ENCODE data around the gene CUX1.

The CUX1 gene

GRCh38 chr7:101779267-101779666 is 38.2 kb upstream of the CUX1 start:
- no peak for DNase-seq (ENCODE audit: low read depth)
- no peak for TF ChIP-seq CTCF (IDR thresholded peaks at IDR 0.05; ENCODE audit: control insufficient read depth, extremely low read depth, insufficient read depth)
- no peak overlapping the region for H3K4me3 ChIP-seq (ENCODE audit: low read depth, low read length)

GRCh38 chr7:101780281-101780680 is 37.1 kb upstream of the CUX1 start:
- no peak for DNase-seq (ENCODE audit: low read depth)
- no peak overlapping the region for H3K4me3 ChIP-seq (ENCODE audit: low read depth, low read length)
- no peak for TF ChIP-seq CTCF (IDR thresholded peaks at IDR 0.05; ENCODE audit: control insufficient read depth, extremely low read depth, insufficient read depth)

- no peak for DNase-seq (ENCODE audit: low read depth)
- no peak for TF ChIP-seq CTCF (IDR thresholded peaks at IDR 0.05; ENCODE audit: control insufficient read depth, extremely low read depth, insufficient read depth)
- no peak overlapping the region for H3K4me3 ChIP-seq (ENCODE audit: low read depth, low read length)
These were observed 36.0 kb upstream of the CUX1 start for GRCh38 chr7:101781439-101781838.

- DNase-seq (ENCODE audit: low read depth) = no peak
- no peak overlapping the region for H3K4me3 ChIP-seq (ENCODE audit: low read depth, low read length)
- no peak for TF ChIP-seq CTCF (IDR thresholded peaks at IDR 0.05; ENCODE audit: control insufficient read depth, extremely low read depth, insufficient read depth)
These were observed 35.0 kb upstream of the CUX1 start for GRCh38 chr7:101782476-101782875.

GRCh38 chr7:101782896-101783295 is 34.5 kb upstream of the CUX1 start:
- no peak for TF ChIP-seq CTCF (IDR thresholded peaks at IDR 0.05; ENCODE audit: control insufficient read depth, extremely low read depth, insufficient read depth)
- no peak overlapping the region for H3K4me3 ChIP-seq (ENCODE audit: low read depth, low read length)
- no peak for DNase-seq (ENCODE audit: low read depth)

- TF ChIP-seq CTCF (IDR thresholded peaks at IDR 0.05; ENCODE audit: control insufficient read depth, extremely low read depth, insufficient read depth) = no peak
- DNase-seq (ENCODE audit: low read depth) = no peak
- H3K4me3 ChIP-seq (ENCODE audit: low read depth, low read length) = no peak overlapping the region
These were observed 33.8 kb upstream of the CUX1 start for GRCh38 chr7:101783381-101784181.
